B cell (primary cell): Measurements from ENCODE around the gene NEAT1. TPM values are rescaled to one million over a fixed set of nuclear protein-coding genes. Genes with fewer than 3 reads are reported as not detected.

Source experiments
- ATAC-seq: fragments of 200-7000 bp; cut with Tn5 transposase; one replicate; pipeline ENCODE4 v1.10.0; 2021; ENCODE audit warnings: low read depth, mild to moderate bottlenecking, moderate number of reproducible peaks, moderate library complexity
- CTCF ChIA-PET: fragments of 350-600 bp; sonication (Branson Sonifier 250); formaldehyde crosslinking; loops from one replicate; lab custom pipeline; 2021; ENCODE audit warnings: antibody characterized with exemption, inconsistent platforms; lab: Charles Lee
- POLR2A ChIA-PET: fragments of 350-600 bp; sonication (Branson Sonifier 250); formaldehyde crosslinking; loops from one replicate; lab custom pipeline; 2021; ENCODE audit warnings: antibody characterized with exemption; lab: Charles Lee
- DNase-seq: peaks from one replicate; pipeline ENCODE4 v3.0.0; 2013
- H2AFZ ChIP-seq: 2 replicates; pipeline ENCODE4 v1.6.1; 2012; ENCODE audit warnings: mild to moderate bottlenecking, low read depth, low read length; ENCODE audit not compliant: insufficient read depth, poor library complexity, severe bottlenecking
- H3K27ac ChIP-seq, 2 donors: 1 replicate in 1 of 2; 2 replicates in 1 of 2; pipeline ENCODE4 v1.5.1; 2012 to 2013; ENCODE audit warnings: low read length in 2 of 2, mild to moderate bottlenecking in 2 of 2, moderate library complexity in 1 of 2
- H3K27me3 ChIP-seq, 4 experiments: fragments of 200-600 bp in 1 of 4; sonication (generic) in 1 of 4; replicated peaks in 1 of 4; 1 replicate in 2 of 4; 2 replicates in 2 of 4; pipeline versions ENCODE4 v1.6.1 to v1.7.0; 2013 to 2016; ENCODE audit warnings: low read length in 3 of 4, mild to moderate bottlenecking in 2 of 4, mixed read lengths in 1 of 4, moderate library complexity in 1 of 4; ENCODE audit not compliant: insufficient read depth in 4 of 4, control insufficient read depth in 3 of 4; ENCODE audit errors: control extremely low read depth in 1 of 4
- H3K36me3 ChIP-seq, 2 experiments: replicated peaks in 1 of 2; 1 replicate in 1 of 2; 2 replicates in 1 of 2; pipeline versions ENCODE4 v1.6.1 to v1.7.1; 2013; ENCODE audit warnings: low read length in 1 of 2; ENCODE audit not compliant: insufficient read depth in 2 of 2, control insufficient read depth in 1 of 2; ENCODE audit errors: control extremely low read depth in 1 of 2, extremely low read depth in 1 of 2
- H3K4me1 ChIP-seq, 2 donors: fragments of 200-600 bp in 1 of 2; sonication (generic) in 1 of 2; 1 replicate in 1 of 2; 2 replicates in 1 of 2; pipeline versions ENCODE4 v1.5.1 to v1.6.1; 2013 to 2017; ENCODE audit warnings: low read length in 2 of 2; ENCODE audit not compliant: control insufficient read depth in 2 of 2, insufficient read depth in 2 of 2
- H3K4me2 ChIP-seq: replicated peaks from 2 replicates; pipeline ENCODE3; 2012; ENCODE audit warnings: mild to moderate bottlenecking, low read depth, low read length; ENCODE audit not compliant: poor library complexity, severe bottlenecking
- H3K4me3 ChIP-seq, 5 experiments: fragments of 200-600 bp in 1 of 5; sonication (generic) in 1 of 5; 1 replicate in 3 of 5; 2 replicates in 2 of 5; pipeline versions ENCODE4 v1.5.1 to v1.7.0; 2011 to 2016; ENCODE audit warnings: low read length in 4 of 5, mild to moderate bottlenecking in 4 of 5, low read depth in 2 of 5, control low read depth in 1 of 5, moderate library complexity in 1 of 5; ENCODE audit not compliant: insufficient read depth in 1 of 5; ENCODE audit errors: control extremely low read depth in 1 of 5, extremely low read depth in 1 of 5
- H3K79me2 ChIP-seq: fragments of 200-600 bp; sonication (generic); one replicate; pipeline ENCODE4 v1.6.0; 2016; ENCODE audit warnings: low read length; ENCODE audit not compliant: control insufficient read depth, insufficient read depth
- H3K9ac ChIP-seq: fragments of 200-600 bp; sonication (generic); 2 replicates; pipeline ENCODE4 v1.6.1; 2017; ENCODE audit warnings: mild to moderate bottlenecking, low read length, moderate library complexity
- H3K9me3 ChIP-seq, 3 donors: one replicate each; pipeline versions ENCODE4 v1.6.1 to v1.7.1; 2013; ENCODE audit warnings: low read length in 2 of 3; ENCODE audit not compliant: control insufficient read depth in 2 of 3, insufficient read depth in 1 of 3; ENCODE audit errors: control extremely low read depth in 1 of 3
- H4K20me1 ChIP-seq: 2 replicates; pipeline ENCODE4 v1.6.0; 2012; ENCODE audit warnings: mild to moderate bottlenecking, low read length; ENCODE audit not compliant: insufficient read depth, control insufficient read depth, poor library complexity, severe bottlenecking
- H3K27ac Mint-ChIP-seq: one replicate; pipeline ENCODE4 v1.8.0; 2021; ENCODE audit warnings: mixed read lengths
- H3K27me3 Mint-ChIP-seq: one replicate; pipeline ENCODE4 v1.8.0; 2021; ENCODE audit warnings: mixed read lengths
- H3K4me1 Mint-ChIP-seq: one replicate; pipeline ENCODE4 v1.8.0; 2021; ENCODE audit warnings: mixed read lengths
- H3K4me3 Mint-ChIP-seq: one replicate; pipeline ENCODE4 v1.8.0; 2021; ENCODE audit warnings: mixed read lengths
- H3K9me3 Mint-ChIP-seq: one replicate; pipeline ENCODE4 v1.8.0; 2022; ENCODE audit warnings: mixed read lengths; ENCODE audit not compliant: insufficient read depth
- CTCF ChIP-seq: fragments of 200-600 bp; IDR thresholded peaks from one replicate; pipeline ENCODE4 v1.8.0; 2022; ENCODE audit warnings: antibody characterized with exemption, mild to moderate bottlenecking
- EZH2 ChIP-seq: IDR thresholded peaks from 2 replicates; pipeline ENCODE4 v1.6.1; 2012; ENCODE audit warnings: borderline replicate concordance, low read depth, mild to moderate bottlenecking, moderate library complexity, low read length; ENCODE audit not compliant: insufficient read depth, poor library complexity, severe bottlenecking
- WGBS: methylation state at CpG from one replicate; pipeline ENCODE4 v1.1.5; 2013; ENCODE audit warnings: missing lambda C conversion rate; ENCODE audit not compliant: insufficient coverage; 5-methylcytosine and 5-hydroxymethylcytosine counted together
- intact Hi-C: fragments of 100-400 bp; cut with micrococcal nuclease; formaldehyde crosslinking; loops from one replicate; pipeline ENCODE4 v1.10.0; 2022
- polyA plus RNA-seq: library from polyadenylated mRNA; depleted of rRNA; stranded (reverse); fragments of >200 nt; gene quantifications from 2 replicates; pipeline ENCODE4 v1.2.3, GENCODE V29; 2012
- total RNA-seq, 2 donors: library from RNA; stranded (reverse); fragments of 120-200 nt in 1 of 2; gene quantifications; 1 replicate in 1 of 2; 2 replicates in 1 of 2; pipeline versions ENCODE4 v1.2.3 to v1.2.4, GENCODE V29; 2013 to 2022

Gene NEAT1
- total and polyA plus RNA-seq, 2 donors (not counting 1 experiment from before 2014, with no cell fraction given) = 66.7 to 1,642 TPM

DNA sequence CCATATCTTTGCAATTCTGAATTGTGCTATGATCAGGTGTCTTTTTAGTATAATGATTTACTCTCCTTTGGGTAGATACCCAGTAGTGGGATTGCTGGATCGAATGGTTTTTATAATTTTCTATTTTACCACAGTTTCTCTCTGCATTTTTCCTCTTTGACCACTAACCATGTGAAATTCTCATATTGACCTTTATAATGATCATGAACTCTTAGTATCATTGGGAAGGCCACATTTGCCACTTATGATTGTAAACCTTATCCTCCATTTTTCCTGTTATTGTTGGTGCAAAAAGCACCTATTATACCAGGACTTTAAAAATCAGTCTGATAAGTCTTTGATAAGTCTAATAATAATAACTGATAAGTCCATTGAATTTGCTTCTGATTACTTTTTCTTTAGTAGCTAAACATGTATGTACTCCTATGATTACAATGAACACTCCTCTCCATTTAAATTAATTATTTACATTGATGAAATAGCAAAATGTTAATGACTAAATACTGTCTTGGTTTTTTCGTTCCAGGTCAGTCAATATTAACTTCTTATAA is 9.6 kb downstream of the NEAT1 start:
- ChIA-PET POLR2A (interaction anchor here (0.6 to 1.8 kb wide), 12 partner anchors 8 to 140 kb away, joined by 3 to 11 read pairs (median 4); partner anchors contain the start of genes FAM89B, MALAT1 and NEAT1), CTCF (interaction anchor here (0.7 to 1.5 kb wide), 19 partner anchors 8 to 116 kb away, joined by 3 to 54 read pairs (median 5); partner anchors contain the start of genes MALAT1 and NEAT1)
- Mint-ChIP-seq H3K4me1 (peaks cover 69% of the 10 kb centered on the region), H3K27me3 (no peaks in the 10 kb centered on the region), H3K4me3 (peak overlapping the region; percentile 56), H3K27ac (peak overlapping the region; percentile 79), H3K9me3 (no peaks in the 10 kb centered on the region)
- H2AFZ ChIP-seq = no peak overlapping the region
- peak overlapping the region; percentile 94 for H3K4me2 ChIP-seq
- H3K9ac ChIP-seq = peak overlapping the region; percentile 9
- TF ChIP-seq CTCF (no peak), EZH2 (no peak)
- intact Hi-C loops = no loop called here
- peaks cover 61% of the 10 kb centered on the region for H3K79me2 ChIP-seq
- no peaks in the 10 kb centered on the region for H3K9me3 ChIP-seq
- ATAC-seq = no peak
- no peaks in the 10 kb centered on the region for H3K27me3 ChIP-seq
- peak overlapping the region in 1 of 5 experiments; percentile 5 for H3K4me3 ChIP-seq
- H3K27ac ChIP-seq = peak overlapping the region; percentile 87 to 97
- no CpG with 5 or more reads among the region's 2 CpGs for WGBS
- no peak for DNase-seq
- peaks cover 56 to 60% of the 10 kb centered on the region in 2 donors for H3K4me1 ChIP-seq
- H3K36me3 ChIP-seq = peaks cover 3 to 18% of the 10 kb centered on the region in 2 experiments
- H4K20me1 ChIP-seq = no peaks in the 10 kb centered on the region
